ENCODE measurements around the gene MYL10. TPM values are rescaled to one million over a fixed set of nuclear protein-coding genes. Genes with fewer than 3 reads are reported as not detected.

Gene MYL10
- total RNA-seq, 1 experiment from 2014 or later = 0.30 TPM

DNA sequence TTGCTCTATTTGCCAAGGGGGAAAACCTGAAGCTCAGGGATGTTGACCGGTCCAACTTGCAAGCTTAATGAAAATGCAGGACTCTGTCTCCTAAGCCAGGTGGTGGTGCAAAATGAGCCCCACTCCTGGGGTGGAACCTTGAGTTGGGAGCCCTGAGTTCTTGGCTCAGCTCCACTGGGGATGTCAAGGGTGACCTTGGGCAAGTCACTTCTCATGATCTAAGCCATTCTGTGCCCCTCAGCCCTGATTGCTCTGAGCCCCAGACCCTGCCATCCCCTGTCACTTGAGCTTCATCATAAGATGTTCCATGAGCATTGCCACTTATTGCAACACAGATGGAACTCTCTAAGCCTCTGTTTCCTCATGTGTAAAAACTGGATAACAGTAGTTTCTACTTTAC, 33.9 kb downstream of the MYL10 start:
- no peak for DNase-seq (ENCODE audit: low spot score)
- Histone ChIP-seq H3K4me1 (ENCODE audit: insufficient read depth, low read length, poor library complexity, severe bottlenecking) (peaks cover 8% of the 10 kb centered on the region), H3K4me3 (ENCODE audit: low read depth, low read length, poor library complexity, severe bottlenecking) (no peak overlapping the region), H3K9me3 (ENCODE audit: low read depth, low read length, poor library complexity, severe bottlenecking) (no peaks in the 10 kb centered on the region), H3K36me3 (ENCODE audit: insufficient read depth, low read length, poor library complexity, severe bottlenecking) (no peaks in the 10 kb centered on the region), H3K27ac (ENCODE audit: low read depth, low read length, poor library complexity, severe bottlenecking) (no peak overlapping the region), H3K27me3 (replicated peaks; ENCODE audit: insufficient read depth, low read depth, low read length, poor library complexity) (no peaks in the 10 kb centered on the region)
- ChIA-PET CTCF (no interaction called here), POLR2A (ENCODE audit: low non-redundant PET) (no interaction called here)
- BruUV-seq (replicated peaks) = no TSS peak
- intact Hi-C loops (cut with micrococcal nuclease; ENCODE audit: unreplicated experiment) = no loop called here
- TF ChIP-seq CTCF (conservative IDR thresholded peaks at IDR 0.05; ENCODE audit: low read depth, low read length) = no peak
- no peak for TF ChIP-seq EZH2 (IDR thresholded peaks at IDR 0.05; ENCODE audit: borderline replicate concordance, low read depth, low read length, poor library complexity, severe bottlenecking)

DNA sequence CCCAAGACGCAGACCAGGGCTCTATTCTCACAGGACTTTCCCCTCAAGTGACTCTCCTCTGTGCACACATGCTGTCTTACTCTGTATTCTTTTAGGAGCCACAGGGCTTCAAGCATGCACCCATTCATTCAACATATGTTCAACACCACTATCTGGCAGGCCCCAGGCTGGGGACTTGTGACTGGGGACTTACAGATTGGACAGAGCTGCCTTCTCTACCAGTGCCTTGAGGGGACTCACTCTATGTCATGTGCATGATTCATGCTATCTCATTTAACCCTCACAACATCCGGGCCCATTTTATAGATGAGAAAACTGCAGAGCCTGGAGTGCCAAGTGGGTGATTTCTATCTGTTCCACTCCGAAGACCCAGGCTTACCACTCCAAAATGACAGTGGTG, 34.3 kb downstream of the MYL10 start:
- ChIA-PET CTCF (no interaction called here), POLR2A (ENCODE audit: low non-redundant PET) (no interaction called here)
- no peak for TF ChIP-seq EZH2 (IDR thresholded peaks at IDR 0.05; ENCODE audit: borderline replicate concordance, low read depth, low read length, poor library complexity, severe bottlenecking)
- TF ChIP-seq CTCF (conservative IDR thresholded peaks at IDR 0.05; ENCODE audit: low read depth, low read length) = no peak
- Histone ChIP-seq H3K27ac (ENCODE audit: low read depth, low read length, poor library complexity, severe bottlenecking) (no peak overlapping the region), H3K36me3 (ENCODE audit: insufficient read depth, low read length, poor library complexity, severe bottlenecking) (no peaks in the 10 kb centered on the region), H3K9me3 (ENCODE audit: low read depth, low read length, poor library complexity, severe bottlenecking) (no peaks in the 10 kb centered on the region), H3K4me1 (ENCODE audit: insufficient read depth, low read length, poor library complexity, severe bottlenecking) (peaks cover 11% of the 10 kb centered on the region), H3K27me3 (replicated peaks; ENCODE audit: insufficient read depth, low read depth, low read length, poor library complexity) (no peaks in the 10 kb centered on the region), H3K4me3 (ENCODE audit: low read depth, low read length, poor library complexity, severe bottlenecking) (no peak overlapping the region)
- intact Hi-C loops (cut with micrococcal nuclease; ENCODE audit: unreplicated experiment) = no loop called here
- no peak for DNase-seq (ENCODE audit: low spot score)
- no TSS peak for BruUV-seq (replicated peaks)

GRCh38 chr7:101593556-101593955, 35.5 kb downstream of the MYL10 start:
- no peak overlapping the region for H3K27ac ChIP-seq (ENCODE audit: low read depth, low read length, poor library complexity, severe bottlenecking)
- H3K4me3 ChIP-seq (ENCODE audit: low read depth, low read length, poor library complexity, severe bottlenecking) = no peak overlapping the region
- H3K36me3 ChIP-seq (ENCODE audit: insufficient read depth, low read length, poor library complexity, severe bottlenecking) = no peaks in the 10 kb centered on the region
- ChIA-PET CTCF (no interaction called here), POLR2A (ENCODE audit: low non-redundant PET) (no interaction called here)
- peaks cover 11% of the 10 kb centered on the region for H3K4me1 ChIP-seq (ENCODE audit: insufficient read depth, low read length, poor library complexity, severe bottlenecking)
- no TSS peak for BruUV-seq (replicated peaks)
- no peak for TF ChIP-seq CTCF (conservative IDR thresholded peaks at IDR 0.05; ENCODE audit: low read depth, low read length)
- no peak for DNase-seq (ENCODE audit: low spot score)
- no peaks in the 10 kb centered on the region for H3K9me3 ChIP-seq (ENCODE audit: low read depth, low read length, poor library complexity, severe bottlenecking)
- H3K27me3 ChIP-seq (replicated peaks; ENCODE audit: insufficient read depth, low read depth, low read length, poor library complexity) = no peaks in the 10 kb centered on the region
- intact Hi-C loops (cut with micrococcal nuclease; ENCODE audit: unreplicated experiment) = no loop called here

All from A673 (cell line).